NOMO-1 treated with dmso at 0.1 percent for 144 hours (cell line): Measurements from ENCODE around the gene ANK2.
A peak's percentile ranks its signal among the peaks of the same experiment; 100 is the strongest.

ENCODE experiments used
- DNase-seq: peaks from one replicate; lab custom pipeline; 2025; ENCODE audit not compliant: unreplicated experiment; lab: John Stamatoyannopoulos, UW

ANK2 gene

GRCh38 chr4:113278324-113278934, 229.0 kb downstream of the ANK2 start:
- peak; percentile 13 for DNase-seq

DNA sequence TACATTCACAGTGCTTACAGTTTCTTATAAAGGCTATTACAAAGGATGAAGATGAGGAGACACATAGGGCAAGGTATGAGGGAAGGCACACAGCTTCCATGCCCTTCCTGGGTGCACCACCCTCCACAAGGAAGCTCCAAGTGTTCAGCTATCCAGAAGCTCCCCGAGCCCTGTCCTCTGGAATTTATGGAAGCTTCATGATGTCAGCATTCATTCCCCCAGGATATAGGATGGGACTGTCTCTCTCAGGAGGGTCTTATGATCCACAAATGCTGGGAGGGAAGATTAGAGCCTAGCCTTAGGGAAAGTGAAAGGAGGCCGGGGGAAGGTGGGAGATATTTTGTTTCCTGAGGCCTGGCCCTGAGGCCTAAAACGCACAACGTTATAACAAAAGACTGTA, 236.0 kb downstream of the ANK2 start:
- no peak for DNase-seq

GRCh38 chr4:113288257-113288656, 238.8 kb downstream of the ANK2 start:
- no peak for DNase-seq

- DNase-seq, result no peak
Observed at GRCh38 chr4:113288696-113289095, 239.2 kb downstream of the ANK2 start.

DNA sequence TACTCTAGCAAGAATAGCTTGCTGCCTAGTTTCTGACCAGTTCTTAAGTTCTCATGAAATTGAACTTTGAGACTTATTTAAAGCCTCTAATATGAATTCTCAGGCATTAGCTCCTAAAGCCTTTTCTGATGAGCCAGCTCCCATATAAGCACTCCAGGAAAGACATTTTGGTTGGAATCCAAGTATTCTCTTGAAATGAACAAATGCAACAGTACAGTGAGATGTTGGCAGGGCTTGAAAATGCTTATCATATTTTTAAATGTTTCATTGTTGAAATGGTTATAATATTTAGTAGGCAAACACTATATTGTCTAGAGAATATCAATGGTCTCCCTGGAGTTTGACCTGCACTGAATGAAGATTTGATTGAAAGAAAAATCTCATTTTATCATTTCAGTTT, 240.3 kb downstream of the ANK2 start:
- no peak for DNase-seq

- no peak for DNase-seq
Observed at GRCh38 chr4:113290666-113291065, 241.2 kb downstream of the ANK2 start.

- no peak for DNase-seq
Observed at GRCh38 chr4:113292371-113293042, 243.1 kb downstream of the ANK2 start.

GRCh38 chr4:113293043-113293560, 243.6 kb downstream of the ANK2 start:
- DNase-seq, result no peak

GRCh38 chr4:113293674-113294073, 244.2 kb downstream of the ANK2 start:
- DNase-seq, result no peak

GRCh38 chr4:113294908-113295307, 245.5 kb downstream of the ANK2 start:
- no peak for DNase-seq

DNA sequence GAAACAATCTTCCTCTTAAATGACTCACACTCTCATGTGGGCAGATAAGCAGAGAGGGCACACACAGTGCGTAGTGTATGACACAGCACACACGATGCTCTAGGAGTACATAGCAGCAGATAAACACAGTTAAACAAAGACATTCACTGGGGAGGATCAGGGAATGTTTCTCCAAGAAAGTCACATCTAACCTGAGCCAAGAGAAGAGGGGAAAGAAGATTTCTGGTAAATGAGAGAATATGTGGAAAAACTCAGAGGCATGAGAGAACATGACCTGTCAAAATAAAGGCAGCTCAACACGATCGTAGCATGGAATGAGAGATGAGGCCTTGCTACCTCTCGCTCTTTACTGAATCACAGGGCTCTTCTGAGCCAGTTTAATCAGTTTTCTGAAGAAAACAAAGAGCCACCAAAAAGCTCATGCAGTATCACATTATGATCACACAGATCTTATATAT, 251.0 kb downstream of the ANK2 start:
- no peak for DNase-seq

DNA sequence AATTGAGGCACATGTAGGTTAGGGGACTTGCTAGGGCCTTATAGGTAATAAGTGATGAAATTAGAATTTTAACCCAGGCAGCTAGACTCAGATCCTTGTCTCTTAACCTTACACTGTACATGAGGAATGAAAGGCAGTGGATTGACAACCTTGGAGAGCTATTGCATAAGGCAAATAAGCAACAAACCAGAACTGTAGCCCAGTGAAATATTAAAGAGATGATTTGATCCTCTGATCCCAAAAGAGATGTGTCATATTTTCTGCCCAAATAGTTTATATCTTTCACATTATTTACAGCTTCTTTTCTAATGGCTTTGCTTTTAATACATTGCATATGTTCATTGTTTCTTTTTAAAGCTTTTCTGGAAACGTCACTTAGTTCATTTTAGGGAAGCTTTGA, 252.6 kb downstream of the ANK2 start:
- DNase-seq, result no peak

DNA sequence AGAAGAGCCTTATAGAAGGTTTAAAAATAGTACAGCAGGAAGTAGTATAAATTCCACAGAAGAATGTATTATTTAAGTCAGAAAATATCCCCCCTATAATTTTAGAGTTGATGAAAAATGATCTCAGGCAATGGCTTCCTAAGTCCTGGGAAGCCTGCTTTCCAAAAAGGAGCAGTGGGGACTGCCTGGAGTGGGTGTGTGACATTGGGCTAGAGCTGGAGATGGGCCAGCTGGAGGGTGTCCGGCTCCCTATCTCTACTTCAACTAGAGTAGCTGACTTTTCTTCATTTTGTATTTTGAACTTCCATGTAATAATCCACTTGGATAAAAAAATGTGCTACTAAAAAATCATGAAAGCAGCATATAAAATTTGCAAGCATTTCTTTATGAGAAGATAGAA, 253.9 kb downstream of the ANK2 start:
- no peak for DNase-seq

- no peak for DNase-seq
Observed at GRCh38 chr4:113311047-113311446, 261.6 kb downstream of the ANK2 start.

GRCh38 chr4:113312529-113312928, 263.1 kb downstream of the ANK2 start:
- no peak for DNase-seq

GRCh38 chr4:113314426-113314825, 265.0 kb downstream of the ANK2 start:
- DNase-seq, result no peak

GRCh38 chr4:113316879-113317278, 267.4 kb downstream of the ANK2 start:
- no peak for DNase-seq

DNA sequence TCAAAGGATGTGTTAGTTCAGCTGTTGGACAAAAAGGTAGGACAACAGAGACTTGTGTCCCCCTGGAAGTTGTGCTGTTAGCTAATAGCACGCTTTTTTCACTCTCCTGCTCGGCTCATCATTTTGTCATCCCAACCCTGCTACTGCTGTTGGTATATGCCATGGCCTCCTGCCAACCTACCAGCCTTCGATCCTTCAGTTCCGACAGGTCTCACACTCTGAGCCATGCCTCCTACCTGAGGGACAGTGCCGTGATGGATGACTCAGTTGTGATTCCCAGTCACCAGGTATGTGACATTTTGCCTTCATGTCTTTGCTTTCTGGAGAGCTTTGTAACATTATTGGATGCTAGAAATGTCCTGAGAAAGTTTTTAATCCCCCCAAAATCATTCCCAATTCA, 268.1 kb downstream of the ANK2 start:
- DNase-seq, result no peak

DNA sequence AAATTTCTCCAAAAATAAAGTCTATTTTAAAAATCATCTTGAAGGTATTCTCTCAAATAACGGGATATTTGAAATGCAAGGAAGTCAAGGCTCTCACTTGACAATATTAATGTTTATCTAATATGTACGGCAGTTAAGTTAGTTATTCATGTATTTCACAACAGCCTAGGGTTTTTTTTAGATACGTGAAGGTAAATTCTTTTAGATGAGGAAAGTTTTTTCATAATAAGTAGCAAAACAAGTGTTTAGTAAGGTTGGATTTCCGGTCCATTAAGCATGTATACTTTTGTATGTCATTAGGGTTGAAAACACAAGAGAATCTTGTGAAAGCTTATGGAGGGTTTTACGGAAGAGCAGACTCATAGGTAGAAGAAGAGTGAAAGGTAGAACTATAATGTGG, 273.3 kb downstream of the ANK2 start:
- no peak for DNase-seq

GRCh38 chr4:113325876-113326615, 276.6 kb downstream of the ANK2 start:
- DNase-seq, result no peak

GRCh38 chr4:113327494-113327893, 278.0 kb downstream of the ANK2 start:
- no peak for DNase-seq

DNA sequence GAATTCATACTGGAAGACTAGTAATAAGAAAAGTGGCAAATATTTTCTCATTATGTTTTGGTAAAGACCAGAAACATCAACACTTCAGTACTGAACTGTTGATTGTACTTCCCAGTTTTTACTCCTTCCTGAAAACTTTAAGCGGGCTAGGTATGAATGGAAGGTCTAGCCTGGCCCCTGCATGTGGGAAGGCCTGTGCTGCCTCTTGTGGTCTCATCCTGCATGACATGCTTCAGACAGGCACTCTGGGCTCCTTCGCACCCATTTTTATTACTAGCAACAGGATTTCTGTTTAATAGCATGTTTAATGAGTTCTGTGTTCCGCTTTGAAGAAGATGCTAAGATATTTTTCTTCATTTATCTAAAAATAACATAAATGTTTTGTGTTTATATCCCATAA, 279.1 kb downstream of the ANK2 start:
- DNase-seq, result no peak
